HG02884 (cell line): Measurements from ENCODE around the gene CLDN20.
"Not testable (repeated sequence)": the region's sequence is repeated elsewhere in the genome, so short reads cannot be mapped to it uniquely, and the experiment has no call there.

Experiments used
- ATAC-seq: cut with Tn5 transposase; IDR thresholded peaks from one replicate; pipeline ENCODE4 v1.9.1; 2021; ENCODE audit warnings: mild to moderate bottlenecking, moderate library complexity; ENCODE audit not compliant: unreplicated experiment

The CLDN20 gene

GRCh38 chr6:155268088-155268867, 4.5 kb downstream of the CLDN20 start:
- ATAC-seq: not testable (repeated sequence)

DNA sequence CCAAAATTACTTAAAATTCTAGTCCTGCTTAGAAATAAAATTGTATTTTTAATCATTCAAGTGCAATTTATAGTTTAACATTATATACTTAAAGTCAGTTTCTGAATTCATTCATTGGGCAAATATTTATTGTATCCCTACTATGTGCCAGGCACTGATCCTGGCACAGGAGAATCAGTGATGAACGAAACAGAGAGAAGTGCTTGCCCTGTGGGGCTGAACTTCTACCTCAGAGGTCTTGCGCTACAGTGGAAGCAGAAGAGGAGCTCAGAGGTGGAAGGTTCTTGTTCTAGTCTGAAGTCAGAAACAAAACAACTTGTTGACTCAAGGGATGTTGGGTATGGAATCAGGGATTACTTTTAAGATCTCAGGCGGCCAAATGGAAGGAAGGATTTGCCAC, 6.0 kb downstream of the CLDN20 start:
- ATAC-seq: no peak

GRCh38 chr6:155270561-155271091, 6.8 kb downstream of the CLDN20 start:
- no peak for ATAC-seq

DNA sequence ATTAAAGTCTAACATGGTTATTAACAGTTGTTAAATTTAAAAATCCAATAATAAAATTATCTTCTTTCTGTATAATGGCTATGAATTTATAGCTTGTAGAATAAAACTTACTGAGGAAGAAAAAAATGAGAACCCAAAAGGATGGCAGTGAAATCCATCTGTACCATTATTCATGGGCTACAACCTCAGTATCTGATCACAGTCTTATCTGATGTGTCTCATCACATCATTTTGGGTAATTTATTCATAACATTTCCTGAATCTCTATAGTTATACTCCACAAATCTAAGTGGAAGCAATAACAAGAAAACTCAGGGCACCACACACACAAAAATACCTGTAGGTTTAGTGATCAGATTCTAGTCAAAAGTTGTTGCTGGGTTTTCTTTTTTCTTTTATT, 7.3 kb downstream of the CLDN20 start:
- ATAC-seq: no peak

- ATAC-seq: no peak
Observed at GRCh38 chr6:155272353-155273232, 8.8 kb downstream of the CLDN20 start.

DNA sequence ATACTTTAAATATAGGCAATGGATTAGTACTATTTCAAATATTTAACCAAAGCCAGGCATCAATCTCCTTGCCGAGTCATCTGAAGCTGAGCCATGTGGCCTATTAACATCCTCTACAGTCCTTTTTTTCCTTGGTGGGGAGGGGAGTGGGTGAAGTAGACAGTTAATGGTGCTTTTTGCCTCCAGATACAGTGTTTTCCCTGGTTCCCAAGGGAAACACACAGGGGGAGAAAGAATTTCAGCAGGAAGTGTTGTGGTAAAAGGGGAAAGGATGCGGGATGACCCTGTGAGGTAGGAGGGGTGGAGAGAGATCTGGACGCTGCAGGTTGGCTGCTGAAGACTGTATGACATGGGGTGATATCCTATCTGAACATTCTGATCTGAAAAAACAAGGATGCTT, 9.6 kb downstream of the CLDN20 start:
- no peak for ATAC-seq

DNA sequence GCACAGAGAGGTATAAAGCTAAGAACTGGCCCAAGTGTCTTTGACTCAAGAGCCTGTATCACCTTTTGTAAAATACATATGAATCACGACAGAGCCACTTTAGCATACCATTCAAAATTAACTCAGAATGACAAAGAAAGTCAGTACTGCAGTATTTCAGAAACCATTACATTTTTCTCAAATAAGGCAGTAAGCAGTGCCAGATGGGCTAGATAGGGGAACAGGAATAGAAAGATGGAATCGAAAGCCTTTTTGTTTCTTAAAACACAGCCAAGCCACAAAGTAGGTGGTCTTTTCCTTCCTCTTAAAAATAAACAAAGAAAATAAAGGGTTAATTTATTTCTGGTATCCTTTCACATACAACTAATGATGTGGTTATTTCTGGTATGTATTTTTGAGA, 10.3 kb downstream of the CLDN20 start:
- ATAC-seq: no peak

- ATAC-seq: no peak
Observed at GRCh38 chr6:155274533-155274932, 10.7 kb downstream of the CLDN20 start.

DNA sequence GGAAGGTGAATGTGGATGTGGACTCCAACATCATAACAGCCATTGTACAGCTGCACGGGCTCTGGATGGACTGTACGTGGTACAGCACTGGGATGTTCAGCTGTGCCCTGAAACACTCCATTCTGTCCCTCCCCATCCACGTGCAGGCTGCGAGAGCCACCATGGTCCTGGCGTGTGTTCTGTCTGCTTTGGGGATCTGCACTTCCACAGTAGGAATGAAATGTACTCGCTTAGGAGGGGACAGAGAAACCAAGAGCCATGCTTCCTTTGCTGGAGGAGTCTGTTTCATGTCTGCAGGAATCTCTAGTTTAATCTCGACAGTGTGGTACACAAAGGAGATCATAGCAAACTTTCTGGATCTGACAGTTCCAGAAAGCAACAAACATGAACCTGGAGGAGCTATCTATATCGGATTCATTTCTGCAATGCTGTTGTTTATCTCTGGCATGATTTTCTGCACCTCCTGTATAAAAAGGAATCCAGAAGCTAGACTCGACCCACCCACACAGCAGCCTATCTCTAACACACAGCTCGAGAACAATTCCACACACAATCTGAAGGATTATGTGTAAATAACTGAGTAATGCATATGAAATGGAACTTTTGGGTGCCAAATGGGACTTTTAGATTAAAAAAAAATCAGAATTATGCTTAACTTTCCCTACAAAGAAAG, 12.1 kb downstream of the CLDN20 start:
- no peak for ATAC-seq

- ATAC-seq: no peak
Observed at GRCh38 chr6:155276638-155277037, 12.8 kb downstream of the CLDN20 start.

DNA sequence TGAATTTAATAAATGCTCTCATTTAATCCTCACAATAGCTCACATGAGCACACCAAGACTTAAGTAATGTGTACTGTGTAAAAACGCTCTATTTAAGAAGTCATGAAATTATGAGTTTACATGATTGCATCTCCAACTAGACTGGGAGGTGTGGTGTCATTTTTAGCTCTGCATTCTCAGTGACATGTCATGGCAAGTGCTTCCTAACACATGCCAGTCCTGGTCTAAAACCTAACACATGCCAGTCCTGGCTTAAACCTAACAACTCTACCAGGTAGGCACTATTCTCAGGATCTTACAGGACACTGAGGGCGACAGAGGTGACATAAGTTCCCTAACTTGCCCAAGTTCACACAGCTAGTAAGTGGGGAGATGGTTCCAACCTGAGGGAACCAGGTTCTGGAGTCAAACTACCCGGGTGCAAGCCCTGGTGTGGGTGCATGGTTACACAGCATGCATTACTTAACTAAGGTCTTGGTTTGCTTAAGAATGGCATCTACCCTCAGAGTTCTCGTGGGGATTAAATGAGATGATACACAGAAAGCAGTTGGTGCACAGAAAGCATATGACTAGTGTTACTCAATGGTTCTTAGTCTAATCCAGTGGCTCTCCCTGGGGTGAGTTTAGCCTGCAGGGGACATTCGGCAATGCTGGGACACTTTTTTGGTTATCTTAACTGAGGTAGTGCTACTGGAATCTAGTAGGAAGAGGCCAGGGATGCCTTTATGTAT, 14.7 kb downstream of the CLDN20 start:
- no peak for ATAC-seq

DNA sequence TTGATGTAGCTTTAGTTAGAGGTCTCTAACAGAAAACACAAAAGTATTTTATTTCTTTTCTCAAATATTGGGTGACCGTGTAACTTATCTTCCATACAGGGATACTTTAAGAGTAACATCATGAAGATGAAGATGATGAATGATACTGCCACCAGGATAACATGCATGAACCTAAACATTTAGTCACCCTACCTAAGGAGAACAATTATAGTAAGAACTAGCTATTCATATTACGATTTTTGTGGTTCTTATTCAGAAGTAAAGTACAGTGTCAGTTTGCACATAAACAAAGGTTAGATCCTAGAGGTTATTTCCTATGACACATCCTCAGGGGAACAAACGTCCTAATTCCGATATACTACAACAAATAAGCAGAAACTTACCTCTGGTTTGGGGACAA, 21.0 kb downstream of the CLDN20 start:
- no peak for ATAC-seq

GRCh38 chr6:155287762-155288161, 23.9 kb downstream of the CLDN20 start:
- no peak for ATAC-seq

DNA sequence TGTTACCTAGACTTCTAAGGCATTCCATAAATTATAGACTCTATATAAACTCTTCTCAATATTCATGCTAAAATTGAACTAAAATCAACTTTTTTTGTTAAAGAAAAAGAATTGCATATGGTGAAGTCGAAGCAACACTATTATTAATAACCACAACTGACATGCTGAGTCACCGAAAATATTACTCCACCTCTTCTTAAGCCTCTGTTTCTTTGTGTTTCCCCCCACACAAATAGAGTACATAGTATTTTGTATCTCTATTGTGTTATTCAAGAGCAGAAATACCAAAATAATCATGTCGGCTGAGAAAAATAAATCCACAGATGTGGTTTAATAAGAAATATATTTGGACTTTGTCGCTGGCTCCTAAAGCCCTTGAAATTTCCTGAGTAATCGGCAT, 26.7 kb downstream of the CLDN20 start:
- ATAC-seq: no peak

- no peak for ATAC-seq
Observed at GRCh38 chr6:155291291-155291690, 27.5 kb downstream of the CLDN20 start.

DNA sequence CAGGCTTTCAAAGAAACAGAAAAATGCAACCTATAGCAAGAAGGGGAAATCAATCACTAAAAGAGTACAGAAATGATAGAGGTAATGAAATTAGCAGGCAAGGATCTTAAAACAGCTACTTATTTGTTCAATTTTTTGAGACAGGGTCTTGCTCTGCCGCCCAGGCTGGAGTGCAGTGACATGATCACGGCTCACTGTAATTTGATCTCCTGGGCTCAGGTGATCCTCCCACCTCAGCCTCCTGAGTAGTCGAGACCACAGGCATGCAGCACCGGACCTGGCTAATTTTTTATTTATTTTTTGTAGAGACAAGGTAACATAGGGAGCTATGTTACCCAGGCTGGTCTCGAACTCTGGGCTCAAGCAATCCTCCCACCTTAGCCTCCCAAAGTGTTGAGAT, 28.9 kb downstream of the CLDN20 start:
- no peak for ATAC-seq

DNA sequence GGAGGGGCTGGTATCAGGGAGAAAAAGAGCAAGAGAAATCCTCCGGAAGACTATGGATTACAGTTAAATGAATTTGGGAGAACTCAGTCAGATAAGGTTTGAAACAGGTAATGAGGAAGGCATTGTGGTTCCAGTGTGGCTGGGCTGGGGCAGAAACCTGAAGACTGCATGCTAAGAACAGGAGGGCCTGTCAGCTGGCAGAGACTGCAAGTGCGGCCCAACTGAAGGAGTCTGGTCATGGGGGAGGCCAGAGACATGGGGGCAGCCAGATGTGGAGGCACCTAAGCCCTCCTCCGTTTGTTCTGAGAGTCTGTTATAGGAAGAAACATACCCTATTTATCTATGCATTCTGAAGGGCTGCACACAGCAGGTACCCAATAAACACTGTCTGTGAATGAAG, 33.9 kb downstream of the CLDN20 start:
- ATAC-seq: no peak

DNA sequence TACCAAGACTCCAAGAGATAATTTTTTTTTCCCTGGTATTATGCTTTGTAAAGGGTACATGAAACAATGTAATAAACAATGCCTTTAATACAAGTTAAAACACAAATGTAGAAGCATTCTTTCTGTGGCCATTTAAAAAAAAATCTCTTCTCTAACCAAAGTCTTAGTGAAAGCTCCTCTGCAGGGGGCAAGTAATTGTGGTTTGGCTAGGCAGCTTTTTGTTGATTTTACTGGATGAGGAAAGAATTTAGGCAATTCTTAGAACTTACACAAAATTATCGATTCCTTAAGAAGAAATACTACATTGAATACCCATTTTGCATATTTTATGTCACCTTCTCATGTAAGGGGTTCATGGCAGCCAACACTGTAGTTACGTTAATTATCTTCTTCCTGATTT, 38.1 kb downstream of the CLDN20 start:
- no peak for ATAC-seq

GRCh38 chr6:155303361-155303870, 39.6 kb downstream of the CLDN20 start:
- ATAC-seq: no peak

DNA sequence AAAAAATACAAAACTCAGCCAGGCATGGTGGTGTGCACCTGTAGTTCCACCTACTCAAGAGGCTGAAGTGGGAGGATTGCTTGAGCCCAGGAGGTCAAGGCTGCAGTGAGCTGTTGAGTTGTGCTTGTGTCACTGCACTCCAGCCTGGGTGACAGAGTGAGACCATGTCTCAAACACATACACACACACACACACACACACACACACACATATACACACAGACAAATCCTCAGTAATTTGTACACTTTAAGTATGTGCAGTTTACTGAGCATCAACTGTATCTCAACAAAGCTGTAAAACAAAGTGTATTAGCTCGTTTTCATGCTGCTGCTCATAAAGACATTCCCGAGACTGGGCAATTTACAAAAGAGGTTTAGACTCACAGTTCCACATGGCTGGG, 43.1 kb downstream of the CLDN20 start:
- no peak for ATAC-seq
